ENCODE measurements around the gene GABRA5.
A peak's percentile ranks its signal among the peaks of the same experiment; 100 is the strongest.

Gene GABRA5

GRCh38 chr15:26882616-26883365 lies 15.9 kb downstream of the GABRA5 start:
- Histone ChIP-seq H3K27me3 (ENCODE audit: insufficient read depth, poor library complexity, severe bottlenecking) (peaks cover 8% of the 10 kb centered on the region), H3K36me3 (ENCODE audit: low read depth) (no peaks in the 10 kb centered on the region), H3K4me1 (ENCODE audit: insufficient read depth, poor library complexity, severe bottlenecking) (no peaks in the 10 kb centered on the region), H3K27ac (ENCODE audit: poor library complexity, severe bottlenecking) (no peak overlapping the region), H3K4me3 (ENCODE audit: severe bottlenecking) (no peak overlapping the region), H3K9me3 (ENCODE audit: severe bottlenecking) (no peaks in the 10 kb centered on the region)
- ATAC-seq (ENCODE audit: low read depth) (no peak), DNase-seq (ENCODE audit: low spot score) (no peak)
- no peak for TF ChIP-seq CTCF (IDR thresholded peaks at IDR 0.05; ENCODE audit: poor library complexity, severe bottlenecking)

- ATAC-seq (ENCODE audit: low read depth) (no peak), DNase-seq (ENCODE audit: low spot score) (no peak)
- no peak overlapping the region for H3K4me3 ChIP-seq (ENCODE audit: severe bottlenecking)
- H3K9me3 ChIP-seq (ENCODE audit: severe bottlenecking): no peaks in the 10 kb centered on the region
- no peaks in the 10 kb centered on the region for H3K4me1 ChIP-seq (ENCODE audit: insufficient read depth, poor library complexity, severe bottlenecking)
- TF ChIP-seq CTCF (IDR thresholded peaks at IDR 0.05; ENCODE audit: poor library complexity, severe bottlenecking): no peak
- peaks cover 8% of the 10 kb centered on the region for H3K27me3 ChIP-seq (ENCODE audit: insufficient read depth, poor library complexity, severe bottlenecking)
- no peaks in the 10 kb centered on the region for H3K36me3 ChIP-seq (ENCODE audit: low read depth)
- H3K27ac ChIP-seq (ENCODE audit: poor library complexity, severe bottlenecking): no peak overlapping the region
Measured at GRCh38 chr15:26883466-26883865, 16.6 kb downstream of the GABRA5 start.

GRCh38 chr15:26886566-26886965 lies 19.7 kb downstream of the GABRA5 start:
- no peaks in the 10 kb centered on the region for H3K9me3 ChIP-seq (ENCODE audit: severe bottlenecking)
- H3K4me1 ChIP-seq (ENCODE audit: insufficient read depth, poor library complexity, severe bottlenecking): no peaks in the 10 kb centered on the region
- no peak overlapping the region for H3K27ac ChIP-seq (ENCODE audit: poor library complexity, severe bottlenecking)
- peaks cover under 1% of the 10 kb centered on the region for H3K27me3 ChIP-seq (ENCODE audit: insufficient read depth, poor library complexity, severe bottlenecking)
- ATAC-seq (ENCODE audit: low read depth): no peak
- H3K4me3 ChIP-seq (ENCODE audit: severe bottlenecking): no peak overlapping the region
- no peaks in the 10 kb centered on the region for H3K36me3 ChIP-seq (ENCODE audit: low read depth)
- no peak for DNase-seq (ENCODE audit: low spot score)
- TF ChIP-seq CTCF (IDR thresholded peaks at IDR 0.05; ENCODE audit: poor library complexity, severe bottlenecking): no peak

- no peaks in the 10 kb centered on the region for H3K9me3 ChIP-seq (ENCODE audit: severe bottlenecking)
- peaks cover 12% of the 10 kb centered on the region for H3K27me3 ChIP-seq (ENCODE audit: insufficient read depth, poor library complexity, severe bottlenecking)
- TF ChIP-seq CTCF (IDR thresholded peaks at IDR 0.05; ENCODE audit: poor library complexity, severe bottlenecking): no peak
- H3K27ac ChIP-seq (ENCODE audit: poor library complexity, severe bottlenecking): no peak overlapping the region
- no peaks in the 10 kb centered on the region for H3K4me1 ChIP-seq (ENCODE audit: insufficient read depth, poor library complexity, severe bottlenecking)
- H3K4me3 ChIP-seq (ENCODE audit: severe bottlenecking): no peak overlapping the region
- ATAC-seq (ENCODE audit: low read depth) (no peak), DNase-seq (ENCODE audit: low spot score) (no peak)
- H3K36me3 ChIP-seq (ENCODE audit: low read depth): no peaks in the 10 kb centered on the region
Measured at GRCh38 chr15:26887926-26888666, 21.2 kb downstream of the GABRA5 start.

GRCh38 chr15:26888761-26889160 lies 21.9 kb downstream of the GABRA5 start:
- no peaks in the 10 kb centered on the region for H3K9me3 ChIP-seq (ENCODE audit: severe bottlenecking)
- TF ChIP-seq CTCF (IDR thresholded peaks at IDR 0.05; ENCODE audit: poor library complexity, severe bottlenecking): no peak
- H3K27ac ChIP-seq (ENCODE audit: poor library complexity, severe bottlenecking): no peak overlapping the region
- peaks cover 12% of the 10 kb centered on the region for H3K27me3 ChIP-seq (ENCODE audit: insufficient read depth, poor library complexity, severe bottlenecking)
- no peaks in the 10 kb centered on the region for H3K36me3 ChIP-seq (ENCODE audit: low read depth)
- H3K4me3 ChIP-seq (ENCODE audit: severe bottlenecking): no peak overlapping the region
- H3K4me1 ChIP-seq (ENCODE audit: insufficient read depth, poor library complexity, severe bottlenecking): no peaks in the 10 kb centered on the region
- DNase-seq (ENCODE audit: low spot score): no peak
- peak; percentile 33; the same call in 2 of the 3 replicates for ATAC-seq (ENCODE audit: low read depth)
